WERI-Rb-1 (cell line): Measurements from ENCODE around the gene LRRN4CL.

Experiments used
- DNase-seq: peaks from one replicate; pipeline ENCODE4 v3.0.0-alpha.2; 2020
- H3K27ac ChIP-seq: fragments of 250-450 bp; sonication (Bioruptor Pico); 2 replicates; pipeline ENCODE4 v1.5.1; 2020; ENCODE audit warnings: mild to moderate bottlenecking, moderate library complexity
- H3K27me3 ChIP-seq: fragments of 250-450 bp; sonication (Bioruptor Pico); 2 replicates; pipeline ENCODE4 v1.5.1; 2021; ENCODE audit warnings: mild to moderate bottlenecking, low read depth, moderate library complexity; ENCODE audit not compliant: insufficient read depth, severe bottlenecking
- H3K36me3 ChIP-seq: fragments of 250-450 bp; sonication (Bioruptor Pico); 2 replicates; pipeline ENCODE4 v1.5.1; 2020; ENCODE audit warnings: mild to moderate bottlenecking, moderate library complexity
- H3K4me3 ChIP-seq: 2 replicates; pipeline ENCODE4 v1.5.1; 2011; ENCODE audit warnings: low read depth, mild to moderate bottlenecking, control low read depth, low read length
- H3K9me3 ChIP-seq: fragments of 250-450 bp; sonication (Bioruptor Pico); 2 replicates; pipeline ENCODE4 v1.5.1; 2021; ENCODE audit warnings: mild to moderate bottlenecking, moderate library complexity; ENCODE audit not compliant: severe bottlenecking
- CTCF ChIP-seq: IDR thresholded peaks from 2 replicates; pipeline ENCODE4 v1.5.1; 2011; ENCODE audit warnings: low read depth, mild to moderate bottlenecking, control low read depth, inconsistent platforms, low read length

Gene LRRN4CL

GRCh38 chr11:62727165-62727871, 38.0 kb upstream of the LRRN4CL start, which contains the start of gene HNRNPUL2:
TSS of gene HNRNPUL2 (minus strand) at chr11:62727457. CDS start at chr11:62727156, 301 bp downstream.
- Histone ChIP-seq H3K27ac (peak within 1 kb of the TSS; percentile 99), H3K9me3 (no peaks in the 10 kb centered on the region), H3K27me3 (no peaks in the 10 kb centered on the region), H3K4me3 (peak within 1 kb of the TSS; percentile 92), H3K36me3 (peaks cover 61% of the 10 kb centered on the region)
- DNase-seq = peak; percentile 98
- 0 out of 2 replicates have a peak, but pooled peaks have one; percentile 2 for TF ChIP-seq CTCF

- DNase-seq = no peak
- no peak for TF ChIP-seq CTCF
- H3K27ac ChIP-seq = peak overlapping the region; percentile 99
Measured at GRCh38 chr11:62726915-62727164, 37.5 kb upstream of the LRRN4CL start.

GRCh38 chr11:62726156-62726914, 37.0 kb upstream of the LRRN4CL start:
- TF ChIP-seq CTCF = no peak
- DNase-seq = no peak
- no peaks in the 10 kb centered on the region for H3K27me3 ChIP-seq
- peaks cover 68% of the 10 kb centered on the region for H3K36me3 ChIP-seq
- peak overlapping the region; percentile 99 for H3K27ac ChIP-seq
- peak overlapping the region; percentile 92 for H3K4me3 ChIP-seq
- H3K9me3 ChIP-seq = no peaks in the 10 kb centered on the region

More at GRCh38 chr11:62726915-62727164, 37.5 kb upstream of the LRRN4CL start:
- no peaks in the 10 kb centered on the region for H3K27me3 ChIP-seq
- peak overlapping the region; percentile 92 for H3K4me3 ChIP-seq
- H3K9me3 ChIP-seq = no peaks in the 10 kb centered on the region
- H3K36me3 ChIP-seq = peaks cover 64% of the 10 kb centered on the region

GRCh38 chr11:62725646-62726045, 36.3 kb upstream of the LRRN4CL start:
- Histone ChIP-seq H3K4me3 (peak overlapping the region; percentile 92), H3K27me3 (no peaks in the 10 kb centered on the region), H3K36me3 (peaks cover 69% of the 10 kb centered on the region), H3K9me3 (no peaks in the 10 kb centered on the region), H3K27ac (peak overlapping the region; percentile 99)
- DNase-seq = no peak
- TF ChIP-seq CTCF = no peak

- no peak overlapping the region; the same call in 1 of the 2 replicates for H3K4me3 ChIP-seq
- no peaks in the 10 kb centered on the region for H3K9me3 ChIP-seq
- H3K36me3 ChIP-seq = peaks cover 75% of the 10 kb centered on the region
- no peak overlapping the region; the same call in 1 of the 2 replicates for H3K27ac ChIP-seq
- no peak for DNase-seq
- H3K27me3 ChIP-seq = no peaks in the 10 kb centered on the region
- no peak for TF ChIP-seq CTCF
Measured at GRCh38 chr11:62724171-62724570, 34.8 kb upstream of the LRRN4CL start.
